Measurements from ENCODE around the gene GKAP1. TPM values are rescaled to one million over a fixed set of nuclear protein-coding genes. Genes with fewer than 3 reads are reported as not detected.
"Not testable (repeated sequence)": the region's sequence is repeated elsewhere in the genome, so short reads cannot be mapped to it uniquely, and the experiment has no call there.

The GKAP1 gene
- polyA plus RNA-seq (ENCODE audit: insufficient read length in 4 of 4), result 10 to 100 TPM; 15.7 to 24.7 (median 19.6) TPM

GRCh38 chr9:83817356-83818278 is at the start of gene GKAP1:
Gene GKAP1 (minus strand): TSS chr9:83817769. CDS start chr9:83806517, 11,252 bp downstream.
- peak in 3 of 4 donors; percentile 9 to 49 (median 31) for DNase-seq (ENCODE audit: low read depth in 4 of 4, low spot score in 2 of 4)

GRCh38 chr9:83849895-83850294 is 32.3 kb upstream of the GKAP1 start:
- DNase-seq (ENCODE audit: low read depth in 4 of 4, low spot score in 2 of 4), result not testable (repeated sequence)

GRCh38 chr9:83837070-83837643 is 19.6 kb upstream of the GKAP1 start:
- not testable (repeated sequence) for DNase-seq (ENCODE audit: low read depth in 4 of 4, low spot score in 2 of 4)

- not testable (repeated sequence) for DNase-seq (ENCODE audit: low read depth in 4 of 4, low spot score in 2 of 4)
Observed at GRCh38 chr9:83830426-83831071, 13.0 kb upstream of the GKAP1 start.

GRCh38 chr9:83824986-83825623 is 7.5 kb upstream of the GKAP1 start:
- DNase-seq (ENCODE audit: low read depth in 4 of 4, low spot score in 2 of 4), result not testable (repeated sequence)

GRCh38 chr9:83817011-83817355 is 586 bp downstream of the GKAP1 start:
- peak in 2 of 4 donors; percentile 6 to 13 for DNase-seq (ENCODE audit: low read depth in 4 of 4, low spot score in 2 of 4)

- not testable (repeated sequence) for DNase-seq (ENCODE audit: low read depth in 4 of 4, low spot score in 2 of 4)
Observed at GRCh38 chr9:83815120-83815519, 2.4 kb downstream of the GKAP1 start.

- DNase-seq (ENCODE audit: low read depth in 4 of 4, low spot score in 2 of 4), result not testable (repeated sequence)
Observed at GRCh38 chr9:83809213-83809612, 8.4 kb downstream of the GKAP1 start.

GRCh38 chr9:83804454-83804853 is 13.1 kb downstream of the GKAP1 start:
- not testable (repeated sequence) for DNase-seq (ENCODE audit: low read depth in 4 of 4, low spot score in 2 of 4)

GRCh38 chr9:83803941-83804340 is 13.6 kb downstream of the GKAP1 start:
- DNase-seq (ENCODE audit: low read depth in 4 of 4, low spot score in 2 of 4), result not testable (repeated sequence)

GRCh38 chr9:83800236-83801033 is 17.1 kb downstream of the GKAP1 start:
- no peak for DNase-seq (ENCODE audit: low read depth in 4 of 4, low spot score in 2 of 4)

GRCh38 chr9:83794051-83794450 is 23.5 kb downstream of the GKAP1 start:
- no peak for DNase-seq (ENCODE audit: low read depth in 4 of 4, low spot score in 2 of 4)

- DNase-seq (ENCODE audit: low read depth in 4 of 4, low spot score in 2 of 4), result no peak
Observed at GRCh38 chr9:83792746-83793145, 24.8 kb downstream of the GKAP1 start.

GRCh38 chr9:83778164-83778563 is 39.4 kb downstream of the GKAP1 start:
- DNase-seq (ENCODE audit: low read depth in 4 of 4, low spot score in 2 of 4), result no peak

- DNase-seq (ENCODE audit: low read depth in 4 of 4, low spot score in 2 of 4), result no peak
Observed at GRCh38 chr9:83775932-83776331, 41.6 kb downstream of the GKAP1 start.

GRCh38 chr9:83772860-83773259 is 44.7 kb downstream of the GKAP1 start:
- DNase-seq (ENCODE audit: low read depth in 4 of 4, low spot score in 2 of 4), result no peak

GRCh38 chr9:83765376-83765775 is 52.2 kb downstream of the GKAP1 start:
- no peak for DNase-seq (ENCODE audit: low read depth in 4 of 4, low spot score in 2 of 4)

- DNase-seq (ENCODE audit: low read depth in 4 of 4, low spot score in 2 of 4), result no peak
Observed at GRCh38 chr9:83754383-83754977, 63.1 kb downstream of the GKAP1 start.

- no peak for DNase-seq (ENCODE audit: low read depth in 4 of 4, low spot score in 2 of 4)
Observed at GRCh38 chr9:83749706-83750105, 67.9 kb downstream of the GKAP1 start.

GRCh38 chr9:83744206-83744605 is 73.4 kb downstream of the GKAP1 start:
- no peak for DNase-seq (ENCODE audit: low read depth in 4 of 4, low spot score in 2 of 4)

All from left renal cortex interstitium (tissue), 4 donors.